ENCODE results near the gene STX11.
A peak's percentile ranks its signal among the peaks of the same experiment; 100 is the strongest.

Gene STX11

DNA sequence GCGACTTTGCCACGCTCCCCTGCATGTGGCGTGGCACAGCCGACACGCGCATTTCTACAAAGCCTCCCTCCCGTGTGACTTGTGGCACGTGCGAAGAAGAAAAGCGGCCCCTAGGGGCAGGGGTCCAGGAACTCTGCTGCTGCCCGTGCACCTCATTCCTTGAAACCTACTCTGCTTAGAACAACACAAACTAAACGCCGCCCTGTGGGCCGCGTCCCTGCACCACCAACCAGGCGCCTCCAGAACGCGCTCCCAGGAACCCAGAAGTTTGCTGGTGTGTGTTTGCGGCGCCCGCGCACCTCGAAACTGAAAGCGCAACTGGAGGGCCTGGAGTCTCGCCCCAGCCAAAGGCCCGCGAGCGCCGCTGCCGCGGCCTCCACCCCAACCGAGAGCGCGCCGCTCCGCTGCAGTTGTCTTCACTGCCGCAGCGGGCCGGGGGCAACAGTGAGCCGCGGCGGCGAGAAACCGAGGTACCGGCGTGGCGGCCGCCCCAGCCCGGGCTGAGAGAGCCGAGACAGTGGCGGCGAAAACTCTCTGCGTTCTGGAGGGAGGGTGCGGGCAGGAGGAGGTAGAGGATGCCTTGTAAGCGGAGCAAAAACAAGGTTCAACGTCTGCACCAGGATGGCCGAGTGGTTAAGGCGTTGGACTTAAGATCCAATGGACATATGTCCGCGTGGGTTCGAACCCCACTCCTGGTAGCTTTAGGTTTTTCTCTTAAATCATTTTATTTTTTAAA is 65.8 kb downstream of the STX11 start:
- DNase-seq (ENCODE audit: low spot score), result peak; percentile 84

DNA sequence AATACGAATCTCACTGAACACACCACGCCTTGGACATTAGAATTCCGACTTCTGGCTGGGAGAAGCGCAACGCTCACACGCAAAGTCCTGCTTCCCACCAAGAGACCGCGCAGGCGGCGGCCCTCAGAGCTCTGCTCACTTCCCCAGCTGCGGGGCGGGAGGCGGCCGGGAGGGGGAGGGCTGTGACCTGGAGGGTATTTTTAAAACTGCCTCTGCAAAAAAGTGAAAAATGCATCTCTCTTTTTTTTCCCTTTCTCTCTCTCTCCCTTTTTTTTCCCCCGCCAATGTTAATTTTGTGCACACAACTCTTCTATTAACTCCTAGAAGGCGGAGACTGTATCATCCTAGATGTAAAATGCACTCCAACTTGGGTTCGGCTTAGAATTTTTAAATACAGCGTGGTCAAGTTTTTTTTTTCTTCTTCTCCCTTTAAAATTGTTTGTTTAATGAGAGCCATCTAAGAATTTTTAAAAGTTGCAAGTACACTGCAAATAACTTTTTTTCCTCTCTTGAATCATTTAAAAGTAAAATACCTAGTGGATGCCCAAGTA is 66.4 kb downstream of the STX11 start:
- no peak for DNase-seq (ENCODE audit: low spot score)

DNA sequence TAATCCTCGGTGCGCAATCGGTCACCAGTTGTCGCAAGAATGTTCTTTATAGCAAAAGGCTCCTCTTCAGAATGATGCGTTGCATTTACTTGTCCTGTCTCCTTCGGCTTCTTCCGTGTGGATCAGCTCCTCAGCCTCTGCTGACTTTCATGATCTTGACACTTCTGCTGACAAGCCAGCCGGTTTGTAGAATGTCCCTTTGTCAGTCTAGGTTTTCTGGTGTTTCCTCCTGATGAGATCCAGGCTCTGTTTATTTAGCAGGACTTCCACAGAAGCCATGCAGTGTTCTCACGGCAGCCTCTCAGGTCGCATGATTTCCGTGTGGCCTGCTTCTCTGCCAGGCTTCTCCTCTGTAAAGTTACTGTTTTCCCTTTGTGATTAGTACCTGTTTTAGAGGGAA is 66.9 kb downstream of the STX11 start:
- no peak for DNase-seq (ENCODE audit: low spot score)

DNA sequence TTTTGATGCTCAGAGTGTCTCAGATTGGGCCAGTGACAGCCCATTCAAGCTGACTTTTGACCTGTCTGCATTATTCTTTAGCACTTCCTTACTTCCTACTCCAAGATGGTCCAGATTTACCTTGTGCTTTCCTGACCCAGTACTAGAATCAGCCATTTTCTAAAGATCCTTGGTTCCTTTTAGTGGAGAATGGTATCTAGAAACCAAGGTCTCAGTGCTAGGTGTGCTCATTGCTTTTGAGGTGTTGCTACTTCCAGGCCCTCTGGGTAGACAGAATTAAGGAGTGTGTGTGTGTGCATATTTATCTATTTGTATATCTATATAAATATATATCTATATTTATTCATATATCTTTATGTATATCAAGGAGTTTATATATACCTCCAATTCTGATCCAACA is 67.5 kb downstream of the STX11 start:
- no peak for DNase-seq (ENCODE audit: low spot score)

DNA sequence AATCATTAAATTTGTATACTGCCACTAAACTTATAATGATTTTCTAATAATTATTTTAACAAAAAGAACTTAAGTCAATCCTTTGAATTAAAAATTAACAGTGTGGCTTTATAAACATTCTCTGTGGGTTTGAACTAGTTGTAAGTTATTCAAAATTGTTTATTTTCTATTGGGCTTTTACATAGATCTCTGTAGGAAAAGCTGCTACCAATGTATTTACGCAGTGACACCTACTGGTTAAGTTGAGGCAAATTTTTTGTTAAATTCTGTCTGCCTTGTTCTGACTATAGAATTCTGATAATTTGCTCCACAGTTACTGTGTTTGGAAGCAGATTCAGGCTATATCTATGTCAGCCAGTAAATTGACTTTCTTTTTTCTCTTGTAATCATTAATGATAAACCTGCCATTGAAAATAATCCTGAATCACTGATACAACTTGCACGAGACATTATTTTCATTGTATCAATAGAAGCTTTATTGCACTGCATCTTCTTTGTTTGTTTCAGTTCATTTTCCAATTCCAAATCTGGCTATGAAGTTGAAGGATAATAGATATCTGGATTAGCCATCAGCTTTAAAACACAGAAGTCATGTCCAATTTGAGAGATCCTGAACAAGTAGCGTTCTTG is 68.9 kb downstream of the STX11 start:
- DNase-seq (ENCODE audit: low spot score), result peak; percentile 50

DNA sequence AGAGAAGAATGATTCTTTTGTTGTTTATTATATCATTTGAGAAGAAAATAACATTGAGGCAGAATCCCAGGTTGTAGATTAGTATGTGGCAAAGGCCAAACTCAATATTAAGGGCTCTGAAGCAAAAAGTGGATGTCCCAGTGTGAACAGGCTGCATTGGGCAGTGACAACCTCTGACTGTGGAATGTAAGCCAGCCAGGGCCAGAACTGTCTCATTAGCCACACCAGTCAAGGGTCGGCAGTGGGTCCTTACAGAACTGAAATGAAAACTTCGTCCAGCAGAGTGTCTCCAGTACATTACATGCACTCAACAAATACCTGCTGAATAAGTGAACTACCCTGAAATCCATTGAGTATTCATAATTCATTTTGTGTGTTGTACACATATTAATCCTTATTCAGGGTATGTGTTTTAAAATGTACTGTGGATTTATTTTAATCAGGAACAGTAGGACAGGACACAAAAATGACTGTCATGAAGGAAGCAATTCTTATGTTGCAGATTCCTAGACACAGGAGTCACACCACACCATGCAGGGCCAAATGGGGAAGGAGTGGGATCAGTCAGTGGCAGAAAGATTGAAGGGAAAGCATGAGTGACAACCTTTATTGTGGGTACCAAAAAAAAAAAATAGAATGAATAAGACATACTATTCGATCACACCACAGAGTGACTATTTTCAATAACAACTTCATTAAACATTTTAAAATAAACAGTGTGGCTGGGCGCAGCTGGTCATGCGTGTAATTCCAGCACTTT is 69.9 kb downstream of the STX11 start:
- no peak for DNase-seq (ENCODE audit: low spot score)

DNA sequence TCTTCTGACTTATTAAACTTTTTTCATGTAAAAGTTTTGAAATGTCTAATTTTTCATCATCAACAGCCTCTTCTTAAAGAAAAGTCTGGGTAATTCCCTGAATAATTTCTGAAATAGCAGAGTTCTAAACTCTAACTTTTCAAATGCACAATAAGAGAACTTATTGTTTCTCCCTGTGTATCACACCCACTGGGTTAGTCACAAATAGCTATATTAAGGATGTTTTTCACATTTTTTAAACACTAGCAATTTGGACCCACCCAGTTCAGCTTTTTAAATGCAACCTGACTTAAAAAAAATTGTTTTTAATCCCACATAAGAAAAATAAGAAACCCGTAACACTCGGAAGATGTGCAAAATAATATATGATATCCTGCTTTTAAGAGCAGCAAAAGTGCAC is 73.4 kb downstream of the STX11 start:
- DNase-seq (ENCODE audit: low spot score), result no peak

DNA sequence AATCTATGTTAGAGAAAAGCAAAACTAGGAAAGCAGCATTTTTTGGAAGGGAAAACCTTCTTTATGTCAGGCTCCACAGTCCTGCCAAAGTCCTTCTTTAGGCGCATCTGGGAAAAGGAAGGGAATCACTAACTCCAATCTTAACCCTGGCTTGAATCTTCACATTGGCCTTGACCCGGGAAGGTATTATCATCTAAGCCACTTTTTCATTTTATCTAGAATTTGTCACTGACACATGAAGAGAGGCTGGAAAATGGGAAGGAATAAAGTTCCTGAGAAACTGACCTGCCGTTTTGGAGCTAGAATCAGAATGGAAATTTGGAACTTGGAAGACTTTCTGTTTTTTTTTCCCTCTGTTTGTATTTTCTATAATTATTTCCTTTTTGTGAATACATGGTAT is 81.4 kb downstream of the STX11 start:
- DNase-seq (ENCODE audit: low spot score), result no peak

DNA sequence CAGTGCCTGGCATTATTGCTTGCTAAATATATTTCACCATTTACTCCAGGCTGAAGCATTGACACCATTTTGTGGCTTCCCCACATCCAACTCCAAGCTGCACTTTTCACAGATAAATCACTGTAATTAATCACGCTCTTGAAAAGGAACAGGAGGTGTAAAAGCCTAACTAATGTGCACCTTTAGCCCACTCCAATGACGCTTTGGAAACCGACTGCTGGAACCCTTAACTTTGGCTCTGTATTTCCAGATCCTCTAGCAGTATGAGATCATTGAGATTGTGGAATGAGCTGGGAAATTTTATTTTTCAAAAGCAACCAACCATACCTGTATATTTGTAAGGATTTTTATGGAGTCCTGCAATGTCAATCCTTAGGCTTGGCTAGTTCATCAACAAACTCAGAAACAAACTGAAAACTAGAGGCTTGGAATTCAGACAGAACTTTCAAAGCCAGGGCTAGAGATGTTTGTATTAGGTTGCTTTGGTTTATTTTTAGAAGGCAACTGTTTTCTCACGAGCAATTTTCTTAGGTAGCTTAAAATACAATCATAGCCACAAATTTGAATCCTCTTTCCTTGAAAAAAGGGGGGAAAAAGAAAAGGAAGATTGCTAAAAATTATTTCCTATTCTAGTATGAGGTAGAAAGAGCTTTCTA is 82.0 kb downstream of the STX11 start:
- no peak for DNase-seq (ENCODE audit: low spot score)

DNA sequence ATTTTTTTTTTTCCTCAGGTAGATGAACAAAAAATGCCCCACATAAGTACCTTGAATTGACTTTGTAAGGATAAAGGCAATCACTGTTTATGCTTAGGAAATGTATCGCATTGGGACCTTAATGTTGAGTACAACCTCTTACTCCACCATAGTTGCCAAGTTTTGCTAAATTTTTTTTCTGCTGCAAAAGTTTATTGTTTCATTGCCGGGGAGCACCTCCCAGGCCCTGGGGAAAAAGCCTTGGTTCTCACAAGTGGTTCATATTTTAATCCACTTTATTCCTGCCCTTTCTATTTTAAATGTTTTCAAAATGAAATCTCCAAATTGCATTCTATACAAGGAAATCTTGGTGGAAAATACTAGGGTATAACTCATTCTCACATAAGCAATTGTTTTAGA is 82.5 kb downstream of the STX11 start:
- DNase-seq (ENCODE audit: low spot score), result no peak

DNA sequence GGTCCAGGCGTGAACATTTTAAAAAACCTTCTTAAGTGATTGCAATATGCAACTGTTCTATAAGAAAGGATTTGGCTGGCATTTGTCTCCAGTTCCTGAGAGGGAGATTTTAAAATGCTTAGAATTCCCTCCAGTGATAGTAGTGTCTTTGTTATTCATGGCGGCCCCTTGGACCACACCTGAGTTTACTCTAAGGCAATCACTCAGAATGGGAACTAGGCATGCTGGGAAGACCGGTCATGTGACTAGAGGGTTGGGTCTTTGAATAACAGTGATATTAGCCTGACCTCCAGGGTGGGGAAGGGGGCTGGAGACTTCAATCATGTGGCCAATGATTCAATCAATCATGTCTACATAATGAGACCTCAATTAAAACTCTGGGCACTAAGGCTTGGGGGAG is 84.1 kb downstream of the STX11 start:
- DNase-seq (ENCODE audit: low spot score), result no peak

DNA sequence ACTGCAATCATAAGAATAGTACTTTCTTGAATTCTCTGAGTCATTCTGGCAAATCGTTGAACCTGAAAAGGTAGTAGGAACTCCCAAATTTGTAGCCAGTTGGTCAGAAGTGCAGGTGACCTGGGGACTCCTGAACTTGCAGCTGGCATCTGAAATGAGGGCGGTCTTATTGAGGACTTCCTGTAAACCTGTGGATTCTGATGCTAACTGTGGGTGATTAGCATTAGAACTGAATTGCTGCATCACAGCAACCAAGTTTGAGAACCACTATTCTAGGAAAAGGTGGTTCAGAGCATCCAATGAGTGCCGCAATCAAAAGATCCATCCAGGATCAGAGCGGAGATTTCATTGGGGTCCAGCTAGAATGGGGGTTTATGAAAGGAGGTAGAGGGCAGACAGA is 84.6 kb downstream of the STX11 start:
- DNase-seq (ENCODE audit: low spot score), result no peak
